SU-DHL-6 (cell line): ENCODE results near the gene KIF3A.

Source experiments
- CTCF ChIP-seq: fragments of 200-600 bp; sonication (generic); IDR thresholded peaks from one replicate; pipeline ENCODE4 v1.5.1; 2017; ENCODE audit warnings: antibody characterized with exemption, mild to moderate bottlenecking, low read length, moderate library complexity; ENCODE audit not compliant: insufficient read depth, poor library complexity, severe bottlenecking
- EZH2phosphoT487 ChIP-seq: fragments of 200-600 bp; sonication (generic), shearing (Covaris generic); conservative IDR thresholded peaks from 2 replicates; pipeline ENCODE4 v1.6.1; 2018; ENCODE audit warnings: mild to moderate bottlenecking, antibody characterized with exemption, low read length, moderate library complexity, mixed read lengths

DNA sequence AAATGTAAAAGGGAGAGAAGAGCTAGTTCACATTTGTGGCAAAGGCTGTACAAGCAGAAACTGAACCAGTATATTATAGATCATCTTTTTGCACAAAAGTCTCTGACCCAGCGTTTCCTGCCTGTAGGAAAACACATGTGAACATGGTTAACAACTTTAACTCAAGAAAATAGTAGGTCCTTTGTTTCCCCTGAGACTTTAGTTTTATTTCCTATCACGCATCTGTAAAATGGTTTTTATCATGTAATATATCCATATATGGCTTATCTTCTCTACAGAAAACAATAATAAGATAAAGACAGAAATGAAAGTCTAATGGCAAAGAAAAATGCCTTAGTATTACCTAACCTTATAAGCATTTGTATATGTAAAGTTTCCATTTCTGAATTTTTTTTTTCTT, 2.7 kb downstream of the KIF3A start:
- no peak for TF ChIP-seq CTCF
- TF ChIP-seq EZH2phosphoT487: no peak
